Islet precursor cell (in vitro differentiated cells): Measurements from ENCODE around the gene NEK11.

ENCODE experiments used
- DNase-seq: peaks from one replicate; pipeline ENCODE4 v3.0.0-alpha.2; 2018

NEK11 gene

DNA sequence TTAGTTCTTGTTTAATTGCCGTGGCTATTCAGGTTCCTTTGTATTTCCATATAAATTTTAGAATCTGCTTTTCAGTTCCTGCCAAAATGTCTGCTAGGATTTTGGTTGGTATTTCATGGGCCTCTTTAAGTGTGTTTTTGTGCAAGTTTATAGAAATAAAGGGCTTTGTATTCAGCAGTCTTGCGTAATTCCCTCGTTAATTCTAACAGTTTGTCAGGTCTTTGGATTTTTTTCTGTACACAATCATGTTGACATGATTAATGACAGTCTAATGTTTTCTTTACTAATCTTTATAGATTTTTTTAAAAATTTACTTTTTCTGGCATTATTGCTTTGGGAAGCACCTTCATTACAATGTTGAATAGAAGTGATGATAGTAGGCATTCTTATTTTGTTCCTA lies 120.9 kb downstream of the NEK11 start:
- no peak for DNase-seq

GRCh38 chr3:131158434-131158833 lies 131.8 kb downstream of the NEK11 start:
- DNase-seq, result no peak

- DNase-seq, result no peak
These were observed 135.8 kb downstream of the NEK11 start for GRCh38 chr3:131162516-131162915.

- DNase-seq, result no peak
These were observed 141.2 kb downstream of the NEK11 start for GRCh38 chr3:131167867-131168266.

- DNase-seq, result no peak
These were observed 142.7 kb downstream of the NEK11 start for GRCh38 chr3:131169331-131169730.

DNA sequence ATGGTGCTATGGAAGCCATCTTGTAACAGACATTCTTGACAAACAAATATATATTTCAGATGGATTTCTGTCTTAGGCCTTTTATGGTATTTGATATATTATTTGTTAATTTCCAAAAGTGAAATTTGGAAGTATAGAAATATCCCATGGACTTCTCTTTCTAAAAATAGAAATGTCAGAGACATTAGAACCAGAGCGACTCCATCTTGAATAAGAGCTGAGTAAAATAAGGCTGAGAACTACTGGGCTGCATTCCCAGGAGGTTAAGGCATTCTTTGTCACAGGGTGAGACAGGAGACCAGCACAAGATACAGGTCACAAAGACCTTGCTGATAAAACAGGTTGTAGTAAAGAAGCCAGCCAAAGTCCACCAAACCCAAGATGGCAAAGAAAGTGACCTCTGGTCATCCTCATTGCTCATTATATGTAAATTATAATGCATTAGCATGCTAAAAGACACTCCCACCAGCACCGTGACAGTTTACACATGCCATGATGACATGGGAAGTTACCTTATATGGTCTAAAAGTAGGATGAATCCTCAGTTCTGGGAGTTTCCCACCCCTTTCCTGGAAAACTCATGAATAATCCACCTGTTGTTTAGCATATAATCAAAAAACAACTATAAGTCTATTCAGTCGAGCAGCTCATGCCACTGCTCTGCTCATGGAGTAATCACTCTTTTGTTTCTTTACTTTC lies 146.0 kb downstream of the NEK11 start:
- no peak for DNase-seq

GRCh38 chr3:131174752-131175151 lies 148.1 kb downstream of the NEK11 start:
- DNase-seq, result peak; percentile 57

- DNase-seq, result no peak
These were observed 152.2 kb downstream of the NEK11 start for GRCh38 chr3:131178710-131179375.

- DNase-seq, result no peak
These were observed 166.0 kb downstream of the NEK11 start for GRCh38 chr3:131192701-131193100.

DNA sequence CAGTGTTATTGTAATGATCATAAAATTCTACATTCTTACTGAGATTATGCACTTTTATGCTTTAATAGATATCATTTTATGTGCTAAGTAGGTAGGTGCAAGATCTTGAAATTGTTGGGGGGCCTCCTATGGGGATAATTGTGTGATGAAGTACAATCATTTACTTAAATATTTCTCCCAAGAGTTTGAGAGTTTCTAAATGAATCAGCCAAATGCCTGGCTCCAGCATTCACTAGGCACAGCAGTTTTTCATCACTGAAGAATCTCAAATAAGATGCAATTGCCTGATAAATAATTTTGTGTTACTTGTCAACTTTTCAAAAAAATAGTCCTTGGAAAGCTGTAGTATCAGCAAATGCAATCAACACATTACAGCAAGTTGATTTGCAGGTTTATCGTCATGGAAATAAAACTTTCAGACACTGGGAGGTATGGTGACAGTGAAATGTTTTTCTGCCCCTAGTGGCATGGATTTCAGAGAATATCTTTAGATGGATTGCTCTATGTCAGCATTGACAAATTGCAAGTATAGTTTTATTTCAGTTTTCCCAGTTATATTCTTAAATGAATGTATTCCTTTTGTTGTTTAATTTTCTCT lies 167.1 kb downstream of the NEK11 start:
- DNase-seq, result no peak

DNA sequence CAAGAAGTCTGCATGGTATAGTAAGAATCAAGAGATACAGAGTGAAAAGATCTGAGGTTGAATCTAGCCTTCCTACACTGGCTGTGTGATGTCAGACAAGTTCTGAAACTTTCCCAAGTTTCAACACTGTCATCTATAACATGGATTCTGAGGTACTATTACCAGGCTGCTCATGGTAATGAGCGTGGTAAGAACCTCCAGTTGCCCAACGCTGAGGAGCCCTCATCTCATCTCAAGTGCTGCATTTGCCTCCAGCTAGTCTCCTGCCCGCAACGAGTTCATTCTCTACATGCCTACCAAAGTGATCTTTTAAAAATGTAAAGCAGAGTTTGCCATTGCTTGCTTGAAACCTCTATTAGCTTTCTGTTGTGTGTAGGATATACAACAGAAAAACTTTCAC lies 168.1 kb downstream of the NEK11 start:
- DNase-seq, result no peak

DNA sequence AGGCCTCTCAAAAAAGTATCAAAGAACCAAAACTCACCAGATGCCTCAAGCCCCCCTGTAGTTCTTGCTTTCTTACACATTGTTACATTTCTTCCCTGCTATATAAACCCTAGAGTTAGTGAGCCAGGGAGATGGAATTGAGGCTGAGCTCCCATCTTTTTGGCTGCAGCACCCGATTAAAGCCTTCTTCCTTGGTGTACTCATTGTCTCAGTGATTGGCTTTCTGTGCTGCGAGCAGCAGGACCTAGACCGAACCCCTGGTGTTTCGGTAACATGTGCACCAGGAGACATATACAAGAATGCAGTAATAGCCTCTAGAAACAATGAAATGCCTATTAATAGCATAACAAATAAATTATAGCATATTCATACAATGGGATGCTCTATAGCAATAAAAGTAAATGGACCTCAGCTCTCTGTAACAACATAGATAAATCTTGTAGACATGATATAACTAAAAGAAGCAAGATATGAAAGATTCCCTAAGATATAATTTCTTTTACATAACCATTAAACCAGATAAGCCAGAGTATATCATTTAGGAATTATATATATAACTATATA lies 174.0 kb downstream of the NEK11 start:
- DNase-seq, result no peak

GRCh38 chr3:131216330-131216729 lies 189.7 kb downstream of the NEK11 start:
- no peak for DNase-seq

DNA sequence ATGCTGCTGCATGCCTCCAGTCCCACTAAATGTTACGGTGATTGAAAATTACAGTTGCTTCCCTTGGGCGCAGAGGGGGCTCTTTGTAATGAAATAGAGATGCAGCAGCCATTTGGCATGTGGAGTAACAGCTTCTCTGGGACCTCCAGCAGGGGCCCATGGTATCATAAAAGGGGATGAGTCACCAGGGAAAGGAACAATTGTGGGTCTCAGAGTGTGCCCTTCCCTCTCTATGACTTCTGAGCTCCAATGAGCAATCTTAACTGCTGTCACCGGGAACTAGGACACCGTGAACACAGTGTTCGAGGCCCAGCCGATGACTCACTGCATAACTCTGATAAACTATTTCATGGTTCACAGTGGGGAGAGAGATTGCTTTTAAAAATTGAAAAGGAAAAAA lies 190.1 kb downstream of the NEK11 start:
- peak; percentile 92 for DNase-seq

GRCh38 chr3:131217296-131217741 lies 190.6 kb downstream of the NEK11 start:
- no peak for DNase-seq

GRCh38 chr3:131218196-131218595 lies 191.5 kb downstream of the NEK11 start:
- peak; percentile 76 for DNase-seq

DNA sequence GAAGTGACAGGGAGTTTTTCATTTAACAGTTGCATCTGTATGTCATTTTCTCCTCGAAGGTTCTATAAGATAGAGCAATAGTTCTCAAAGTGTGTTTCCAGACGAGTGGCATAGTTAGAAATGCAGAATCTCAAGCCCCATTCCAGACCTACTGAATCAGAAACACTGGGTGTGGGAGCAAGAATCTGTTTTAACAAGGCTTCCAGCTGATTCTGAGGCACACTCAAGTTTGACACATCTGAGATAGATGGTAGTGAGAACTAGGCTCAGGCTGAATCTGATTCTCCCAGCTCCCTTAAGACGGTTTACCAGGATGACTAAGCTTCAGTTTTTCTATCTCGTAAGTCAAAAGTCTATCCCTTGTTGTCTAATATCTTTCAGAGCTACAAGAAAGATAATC lies 195.1 kb downstream of the NEK11 start:
- no peak for DNase-seq

GRCh38 chr3:131222599-131222998 lies 195.9 kb downstream of the NEK11 start:
- DNase-seq, result no peak

DNA sequence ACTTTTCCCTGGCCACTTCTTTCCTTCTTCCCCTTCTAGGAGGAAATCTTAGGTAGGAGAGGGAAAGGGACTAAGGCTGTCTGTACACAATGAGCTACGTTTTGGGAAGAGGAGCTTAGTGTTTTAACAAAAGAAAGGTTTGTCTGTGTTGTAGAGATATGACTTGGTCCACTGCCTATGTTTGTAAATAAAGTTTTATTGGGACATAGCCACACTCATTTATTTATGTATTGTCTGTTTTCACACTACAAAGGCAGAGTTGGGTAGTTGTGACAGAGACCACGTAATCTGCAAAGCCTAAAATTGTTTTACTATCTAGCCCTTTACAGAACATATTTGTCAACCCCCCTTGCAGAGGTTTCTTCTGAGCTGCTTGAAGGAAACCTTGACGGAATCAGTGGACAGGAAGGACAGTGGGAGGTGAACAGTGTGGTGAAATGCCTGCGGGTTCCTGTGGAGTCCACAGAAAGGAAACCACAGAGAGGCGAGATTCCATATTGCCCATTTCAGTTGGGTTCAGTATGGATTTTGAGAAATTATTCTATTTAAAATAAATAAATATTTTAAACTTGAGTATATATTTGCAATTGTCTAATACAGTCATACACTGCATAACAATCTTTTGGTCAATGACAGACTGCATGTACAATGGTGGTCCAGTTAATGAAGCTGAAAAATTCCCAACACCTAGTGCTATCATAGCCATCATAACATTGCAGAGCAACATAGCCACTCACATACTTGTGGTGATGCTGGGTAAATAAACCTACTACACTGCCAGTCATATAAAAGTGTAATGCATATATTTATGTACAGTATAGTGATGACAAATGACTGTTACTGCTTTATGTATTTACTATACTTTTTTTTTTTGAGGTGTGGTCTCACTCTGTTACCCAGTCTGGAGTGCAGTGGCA lies 197.0 kb downstream of the NEK11 start:
- DNase-seq, result no peak

DNA sequence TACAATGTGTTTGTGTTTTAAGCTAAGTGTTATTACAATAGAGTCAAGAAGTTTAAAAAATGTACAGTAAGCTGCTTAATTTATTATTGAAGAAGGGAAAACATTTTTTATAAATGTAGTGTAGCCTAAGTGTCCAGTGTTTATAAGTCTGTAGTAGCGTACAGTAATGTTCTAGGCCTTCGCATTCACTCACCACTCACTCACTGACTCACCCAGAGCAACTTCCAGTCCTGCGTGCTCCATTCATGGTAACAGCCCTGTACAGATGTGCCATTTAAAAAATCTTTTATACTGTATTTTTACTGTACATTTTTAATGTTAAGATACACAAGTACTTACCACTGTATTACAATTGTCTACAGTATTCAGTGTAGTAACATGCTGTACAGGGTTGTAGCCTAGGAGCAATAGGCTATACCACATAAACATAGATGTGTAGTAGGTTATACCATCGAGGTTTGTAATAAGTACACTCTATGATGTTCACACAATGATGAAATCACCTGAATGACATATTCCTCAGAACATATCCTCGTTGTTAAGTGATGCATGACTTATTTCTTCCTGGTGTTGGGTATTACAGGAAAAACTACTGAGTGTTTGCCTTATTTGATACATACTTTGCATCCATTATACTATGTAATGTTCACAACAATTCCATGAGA lies 198.3 kb downstream of the NEK11 start:
- DNase-seq, result no peak

DNA sequence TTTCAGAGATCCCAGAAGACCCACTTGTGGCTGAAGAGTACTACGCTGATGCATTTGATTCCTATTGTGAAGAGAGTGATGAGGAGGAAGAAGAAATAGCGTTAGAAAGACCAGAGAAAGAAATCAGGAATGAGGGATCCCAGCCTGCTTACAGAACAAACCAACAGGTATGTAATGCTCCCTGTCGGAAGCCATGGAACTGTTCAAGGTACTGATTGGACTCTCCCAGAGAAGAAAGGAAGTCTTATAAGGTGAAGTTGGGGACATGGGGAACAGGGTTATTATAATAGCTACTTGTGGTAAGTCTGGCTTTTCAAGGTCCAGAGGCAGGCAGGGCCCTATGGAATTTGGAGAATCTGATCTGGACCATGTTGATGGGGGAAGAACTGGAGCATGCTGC lies 201.8 kb downstream of the NEK11 start:
- DNase-seq, result no peak

DNA sequence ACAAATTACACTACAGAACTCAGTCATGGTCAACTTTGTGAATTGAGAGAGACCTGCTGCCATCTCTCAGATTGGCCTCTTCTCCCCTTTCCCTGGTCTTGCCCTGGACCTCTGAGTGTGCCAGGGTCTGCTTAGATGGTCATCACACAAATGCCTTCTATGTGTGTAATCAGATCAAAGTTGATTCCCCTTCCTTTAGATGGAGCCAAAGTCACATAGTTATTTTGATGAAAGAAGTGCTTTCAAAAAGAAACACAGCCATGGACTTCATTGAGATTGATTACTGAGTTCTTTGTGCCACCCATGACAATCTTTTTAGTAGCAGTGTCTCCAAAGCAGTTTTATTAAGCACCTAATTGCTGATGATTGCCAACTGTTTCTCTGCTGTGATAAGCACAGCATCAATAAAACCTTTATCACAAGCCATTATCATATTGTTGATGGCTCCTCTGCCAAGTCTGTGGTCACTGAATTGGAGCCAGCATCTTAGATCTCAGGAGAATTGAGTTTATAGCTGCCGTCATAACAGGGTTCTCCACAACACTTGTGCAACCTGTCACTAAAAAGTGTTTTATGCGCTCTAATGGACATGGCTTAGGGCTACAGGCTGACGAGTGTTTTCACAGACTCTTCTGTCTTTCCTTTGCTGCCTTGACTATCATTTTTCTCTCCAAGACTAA lies 205.2 kb downstream of the NEK11 start:
- no peak for DNase-seq
